OCI-LY1 (cell line): ENCODE results near the gene SLC19A2.

Experiments
- EZH2 ChIP-seq: fragments of 200-600 bp; sonication (generic), shearing (Covaris generic); IDR thresholded peaks from 2 replicates; pipeline ENCODE4 v1.8.0; 2017; ENCODE audit warnings: borderline replicate concordance, mixed run types, mild to moderate bottlenecking, antibody characterized with exemption, low read length, moderate library complexity, mixed read lengths
- TF ChIP-seq, protein P1 (sequence below): fragments of 200-600 bp; sonication (generic), shearing (Covaris generic); IDR thresholded peaks from 2 replicates; pipeline ENCODE4 v1.5.1; 2017; ENCODE audit warnings: mild to moderate bottlenecking, antibody characterized with exemption, low read length, moderate library complexity, mixed read lengths

GRCh38 chr1:169456029-169456428, 29.7 kb downstream of the SLC19A2 start:
- TF ChIP-seq, protein P1, sequence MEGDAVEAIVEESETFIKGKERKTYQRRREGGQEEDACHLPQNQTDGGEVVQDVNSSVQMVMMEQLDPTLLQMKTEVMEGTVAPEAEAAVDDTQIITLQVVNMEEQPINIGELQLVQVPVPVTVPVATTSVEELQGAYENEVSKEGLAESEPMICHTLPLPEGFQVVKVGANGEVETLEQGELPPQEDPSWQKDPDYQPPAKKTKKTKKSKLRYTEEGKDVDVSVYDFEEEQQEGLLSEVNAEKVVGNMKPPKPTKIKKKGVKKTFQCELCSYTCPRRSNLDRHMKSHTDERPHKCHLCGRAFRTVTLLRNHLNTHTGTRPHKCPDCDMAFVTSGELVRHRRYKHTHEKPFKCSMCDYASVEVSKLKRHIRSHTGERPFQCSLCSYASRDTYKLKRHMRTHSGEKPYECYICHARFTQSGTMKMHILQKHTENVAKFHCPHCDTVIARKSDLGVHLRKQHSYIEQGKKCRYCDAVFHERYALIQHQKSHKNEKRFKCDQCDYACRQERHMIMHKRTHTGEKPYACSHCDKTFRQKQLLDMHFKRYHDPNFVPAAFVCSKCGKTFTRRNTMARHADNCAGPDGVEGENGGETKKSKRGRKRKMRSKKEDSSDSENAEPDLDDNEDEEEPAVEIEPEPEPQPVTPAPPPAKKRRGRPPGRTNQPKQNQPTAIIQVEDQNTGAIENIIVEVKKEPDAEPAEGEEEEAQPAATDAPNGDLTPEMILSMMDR, result no peak
- TF ChIP-seq EZH2, result no peak
